NB4 (cell line): ENCODE results near the gene DMBX1.

Source experiments
- MYC ChIP-seq: IDR thresholded peaks from 2 replicates; pipeline ENCODE4 v1.6.1; 2011; ENCODE audit warnings: low read depth, low read length
- POLR2A ChIP-seq: IDR thresholded peaks from 2 replicates; pipeline ENCODE4 v1.6.1; 2011; ENCODE audit warnings: mild to moderate bottlenecking; ENCODE audit not compliant: insufficient read length; ENCODE audit errors: extremely low read depth
- TF ChIP-seq, protein P1 (sequence below): IDR thresholded peaks from one replicate; pipeline ENCODE4 v1.5.1; 2012; ENCODE audit warnings: low read depth, low read length
- TF ChIP-seq, protein P2 (sequence below): IDR thresholded peaks from 2 replicates; pipeline ENCODE4 v1.6.1; 2011; ENCODE audit warnings: low read depth, low read length

DNA sequence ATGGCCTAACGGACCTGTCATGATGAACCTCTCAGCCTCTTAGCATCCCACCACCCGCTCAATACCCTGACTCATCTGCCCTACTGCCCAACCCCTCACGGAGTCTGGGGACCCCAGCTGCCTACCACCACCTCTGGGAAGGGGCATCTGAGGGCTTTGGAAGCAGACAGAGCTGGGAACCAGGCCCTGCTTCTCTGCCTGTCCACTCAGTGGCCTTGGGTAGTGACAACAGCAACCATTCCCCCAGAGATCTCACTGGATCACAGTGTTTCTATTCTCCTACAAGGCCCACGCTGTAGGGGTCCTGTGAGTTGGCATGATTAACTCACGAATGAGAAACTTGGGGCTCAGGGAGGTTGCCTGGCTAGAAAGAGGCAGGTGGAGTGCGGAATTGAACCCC, 32.5 kb upstream of the DMBX1 start:
- TF ChIP-seq, protein P1, sequence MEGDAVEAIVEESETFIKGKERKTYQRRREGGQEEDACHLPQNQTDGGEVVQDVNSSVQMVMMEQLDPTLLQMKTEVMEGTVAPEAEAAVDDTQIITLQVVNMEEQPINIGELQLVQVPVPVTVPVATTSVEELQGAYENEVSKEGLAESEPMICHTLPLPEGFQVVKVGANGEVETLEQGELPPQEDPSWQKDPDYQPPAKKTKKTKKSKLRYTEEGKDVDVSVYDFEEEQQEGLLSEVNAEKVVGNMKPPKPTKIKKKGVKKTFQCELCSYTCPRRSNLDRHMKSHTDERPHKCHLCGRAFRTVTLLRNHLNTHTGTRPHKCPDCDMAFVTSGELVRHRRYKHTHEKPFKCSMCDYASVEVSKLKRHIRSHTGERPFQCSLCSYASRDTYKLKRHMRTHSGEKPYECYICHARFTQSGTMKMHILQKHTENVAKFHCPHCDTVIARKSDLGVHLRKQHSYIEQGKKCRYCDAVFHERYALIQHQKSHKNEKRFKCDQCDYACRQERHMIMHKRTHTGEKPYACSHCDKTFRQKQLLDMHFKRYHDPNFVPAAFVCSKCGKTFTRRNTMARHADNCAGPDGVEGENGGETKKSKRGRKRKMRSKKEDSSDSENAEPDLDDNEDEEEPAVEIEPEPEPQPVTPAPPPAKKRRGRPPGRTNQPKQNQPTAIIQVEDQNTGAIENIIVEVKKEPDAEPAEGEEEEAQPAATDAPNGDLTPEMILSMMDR = no peak
- TF ChIP-seq POLR2A = no peak
- TF ChIP-seq MYC = no peak
- TF ChIP-seq, protein P2, sequence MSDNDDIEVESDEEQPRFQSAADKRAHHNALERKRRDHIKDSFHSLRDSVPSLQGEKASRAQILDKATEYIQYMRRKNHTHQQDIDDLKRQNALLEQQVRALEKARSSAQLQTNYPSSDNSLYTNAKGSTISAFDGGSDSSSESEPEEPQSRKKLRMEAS = no peak
